GM13976 (cell line): ENCODE data around the gene MED13L.

ENCODE experiments used
- DNase-seq: peaks from one replicate; pipeline ENCODE4 v3.0.0; 2012; ENCODE audit warnings: low spot score
- CTCF ChIP-seq: IDR thresholded peaks from 2 replicates; pipeline ENCODE4 v1.5.1; 2012; ENCODE audit warnings: borderline replicate concordance, mild to moderate bottlenecking; ENCODE audit not compliant: insufficient read depth; ENCODE audit errors: extremely low read depth, missing control alignments, control extremely low read depth
- in situ Hi-C: fragments of 300-500 bp; cut with MboI; formaldehyde crosslinking; loops from one replicate; pipeline ENCODE4 v1.12.0; 2022; ENCODE audit warnings: low sequenced_read_pairs, mixed read lengths, inconsistent platforms; ENCODE audit not compliant: unreplicated experiment

MED13L gene

GRCh38 chr12:115914122-115914521 lies 363.4 kb downstream of the MED13L start:
- DNase-seq: no peak
- TF ChIP-seq CTCF: no peak
- in situ Hi-C loops: loop anchor here (10.0 kb wide), 1 partner anchor 1259 kb away; no protein-coding TSS in a partner anchor

- no peak for DNase-seq
- in situ Hi-C loops: loop anchor here (10.0 kb wide), 1 partner anchor 1258 kb away; no protein-coding TSS in a partner anchor
- no peak for TF ChIP-seq CTCF
Observed at GRCh38 chr12:115912440-115912839, 365.1 kb downstream of the MED13L start.

GRCh38 chr12:115911360-115911759 lies 366.1 kb downstream of the MED13L start:
- DNase-seq: no peak
- no peak for TF ChIP-seq CTCF
- in situ Hi-C loops: loop anchor here (10.0 kb wide), 1 partner anchor 1257 kb away; no protein-coding TSS in a partner anchor

- in situ Hi-C loops: loop anchor here (10.0 kb wide), 1 partner anchor 1255 kb away; no protein-coding TSS in a partner anchor
- no peak for TF ChIP-seq CTCF
Observed at GRCh38 chr12:115910057-115910456, 367.4 kb downstream of the MED13L start.

More at GRCh38 chr12:115910057-115910456, 367.4 kb downstream of the MED13L start:
- no peak for DNase-seq
